ENCODE data around the gene IMMP2L.

GRCh38 chr7:110938165-110938564 lies 624.1 kb downstream of the IMMP2L start:
- no peak for TF ChIP-seq POLR2AphosphoS5 (IDR thresholded peaks at IDR 0.05; ENCODE audit: low read depth, low read length)
- TF ChIP-seq SIN3A (IDR thresholded peaks at IDR 0.05; ENCODE audit: borderline replicate concordance, insufficient read depth, low read length): no peak
